GM12891 (cell line): ENCODE measurements around the gene REG3A.

Experiments
- POLR2A ChIP-seq: IDR thresholded peaks from 2 replicates; pipeline ENCODE4 v1.6.1; 2011; ENCODE audit warnings: low read depth, low read length, control low read depth
- POLR2AphosphoS5 ChIP-seq: IDR thresholded peaks from 2 replicates; pipeline ENCODE4 v1.6.1; 2011; ENCODE audit warnings: low read depth, low read length, control low read depth
- TAF1 ChIP-seq: IDR thresholded peaks from 2 replicates; pipeline ENCODE4 v1.6.1; 2011; ENCODE audit warnings: low read depth, low read length, control low read depth

GRCh38 chr2:79129260-79129659 lies 30.3 kb downstream of the REG3A start:
- TF ChIP-seq POLR2A (no peak), TAF1 (no peak), POLR2AphosphoS5 (no peak)
